Activated CD8-positive, alpha-beta memory T cell treated with anti-CD3 and anti-CD28 coated beads, Interleukin-2, amount 50 U/mL, for 24 hours (primary cell): ENCODE measurements around the gene ZC3H7A.
"Not testable (repeated sequence)": the region's sequence is repeated elsewhere in the genome, so short reads cannot be mapped to it uniquely, and the experiment has no call there.

Experiments
- DNase-seq: peaks from one replicate; pipeline ENCODE4 v3.0.0-alpha.2; 2020; ENCODE audit errors: extremely low read depth

Gene ZC3H7A

GRCh38 chr16:11801481-11802021 lies 4.5 kb upstream of the ZC3H7A start:
- no peak for DNase-seq

GRCh38 chr16:11800382-11800718 lies 3.3 kb upstream of the ZC3H7A start:
- no peak for DNase-seq

GRCh38 chr16:11799509-11800381 lies 2.7 kb upstream of the ZC3H7A start:
- no peak for DNase-seq

GRCh38 chr16:11799017-11799381 lies 1.9 kb upstream of the ZC3H7A start:
- DNase-seq = no peak

DNA sequence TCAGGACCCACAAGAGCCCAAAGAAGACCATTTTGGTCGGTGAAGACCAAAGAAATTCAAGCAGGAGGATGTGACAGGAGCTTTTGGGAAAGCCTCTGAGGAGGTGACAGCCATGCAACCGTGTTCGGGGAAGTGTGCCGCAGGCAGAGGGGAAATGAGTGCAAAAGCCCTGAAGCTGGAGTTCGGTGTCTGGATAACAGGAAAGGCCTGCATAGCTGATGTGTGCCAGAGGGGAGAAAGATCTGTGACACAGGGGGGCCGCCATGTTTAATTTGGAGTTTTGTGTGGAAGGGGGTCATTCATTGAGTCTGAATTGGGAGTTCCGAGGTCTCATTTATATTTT lies 870 bp upstream of the ZC3H7A start:
- no peak for DNase-seq

- DNase-seq = no peak
Observed at GRCh38 chr16:11796227-11797165, 562 bp downstream of the ZC3H7A start.

DNA sequence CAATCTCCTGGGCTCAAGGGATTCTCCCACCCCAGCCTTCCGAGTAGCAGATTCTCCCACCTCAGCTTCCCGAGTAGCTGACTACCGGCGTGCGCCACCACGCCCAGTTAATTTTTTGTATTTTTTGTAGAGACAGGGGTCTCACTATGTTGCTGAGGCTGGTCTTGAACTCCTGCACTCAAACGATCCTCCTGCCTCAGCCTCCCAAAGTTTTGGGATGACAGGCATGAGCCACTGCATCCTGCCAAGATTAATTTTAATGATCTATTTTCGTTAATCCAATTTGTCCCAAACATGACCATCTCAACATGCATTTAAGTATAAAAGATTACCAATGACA lies 1.2 kb downstream of the ZC3H7A start:
- DNase-seq = no peak

DNA sequence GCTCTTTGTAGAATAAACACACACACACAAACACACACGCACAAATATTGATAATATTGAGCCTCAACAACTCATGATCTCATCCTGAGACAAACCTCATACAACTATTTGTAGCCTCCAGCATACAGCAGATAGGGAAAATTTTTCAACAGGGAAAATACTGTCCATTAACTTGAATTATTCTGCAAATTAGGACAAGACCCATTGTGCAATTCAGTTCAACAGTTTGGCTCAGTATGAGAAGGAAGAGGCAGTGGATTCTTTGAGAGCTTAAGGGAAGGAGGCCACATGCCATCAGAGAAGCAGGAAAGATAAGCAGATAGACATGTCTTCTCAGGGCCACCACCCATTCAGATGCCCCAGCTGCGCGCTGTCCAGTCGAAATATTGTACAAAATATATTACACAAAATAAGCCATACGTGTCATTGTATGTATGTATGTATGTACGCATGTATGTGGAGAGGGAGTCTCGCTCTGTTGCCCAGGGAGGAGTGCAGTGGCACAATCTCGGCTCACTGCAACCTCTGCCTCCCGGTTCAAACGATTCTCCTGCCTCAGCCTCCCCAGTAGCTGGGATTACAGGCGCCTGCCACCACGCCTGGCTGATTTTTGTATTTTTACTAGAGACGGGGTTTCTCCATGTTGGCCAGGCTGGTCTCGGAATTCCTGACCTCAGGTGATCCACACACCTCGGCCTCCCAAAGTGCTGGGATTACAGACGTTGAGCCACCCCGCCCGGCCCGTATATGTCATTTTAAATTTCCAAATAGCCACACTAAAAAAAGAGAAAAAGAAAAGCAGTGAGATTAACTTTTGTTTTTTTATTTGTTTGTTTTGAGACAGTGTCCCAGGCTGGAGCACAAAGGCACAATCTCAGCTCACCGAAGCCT lies 1.8 kb downstream of the ZC3H7A start:
- DNase-seq = no peak

GRCh38 chr16:11794447-11794846 lies 2.6 kb downstream of the ZC3H7A start:
- DNase-seq = no peak

DNA sequence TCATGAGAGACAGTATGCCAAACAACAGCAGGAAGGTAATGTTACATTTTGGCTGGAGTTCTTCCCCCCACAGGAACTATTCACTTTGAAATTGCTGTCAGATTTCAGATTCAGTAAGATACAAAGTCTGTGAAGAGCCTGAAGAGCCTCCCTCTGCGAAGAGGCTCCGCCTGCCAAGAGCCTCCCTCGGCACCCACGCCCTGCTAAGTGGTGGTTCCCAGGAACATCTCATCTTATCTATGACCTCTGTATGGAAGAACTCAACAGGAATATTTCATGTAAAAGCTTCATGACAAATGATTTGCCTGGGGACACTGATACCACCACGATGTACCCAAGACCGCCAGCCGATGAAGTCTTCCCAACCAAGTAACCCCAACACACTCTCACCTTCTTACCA lies 3.2 kb downstream of the ZC3H7A start:
- no peak for DNase-seq

DNA sequence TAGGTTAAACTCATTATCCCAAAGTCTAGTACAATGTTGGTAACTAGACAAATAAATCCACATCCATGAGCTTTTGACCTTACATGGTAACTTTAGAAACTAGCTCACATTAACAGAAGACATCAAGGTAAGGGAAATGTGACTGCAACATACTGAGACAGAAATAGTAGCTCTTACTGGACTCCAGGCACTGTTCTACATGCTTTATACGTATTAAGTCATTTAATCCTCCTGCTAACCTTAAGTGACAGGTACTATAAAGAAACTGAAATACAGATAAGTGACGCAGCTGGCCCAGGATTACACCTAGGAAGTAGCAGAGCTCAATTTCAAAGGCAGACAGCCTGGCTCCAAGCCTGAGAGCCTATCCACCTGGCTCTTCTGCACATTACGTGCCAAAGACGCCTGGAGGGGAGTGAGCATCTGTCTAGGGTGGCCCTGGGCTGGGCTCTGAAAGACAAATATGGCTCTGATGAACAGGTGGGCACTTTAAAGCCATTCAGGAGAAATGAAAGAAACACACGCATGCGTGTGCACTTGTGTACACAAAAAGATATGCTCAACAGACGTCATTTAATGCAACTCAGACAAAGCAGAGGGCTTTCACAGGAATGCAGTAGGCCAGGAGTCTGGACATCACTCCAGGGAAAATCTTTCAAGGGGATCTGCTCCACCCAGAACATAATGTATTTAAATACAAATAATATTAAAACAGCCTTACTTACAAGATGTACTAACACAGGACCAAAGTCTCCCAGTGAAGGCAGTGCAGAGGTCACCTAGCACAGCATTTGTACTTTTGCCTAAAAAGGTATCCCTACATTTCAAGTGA lies 4.4 kb downstream of the ZC3H7A start:
- no peak for DNase-seq

GRCh38 chr16:11791144-11791828 lies 5.8 kb downstream of the ZC3H7A start:
- no peak for DNase-seq

- no peak for DNase-seq
Observed at GRCh38 chr16:11788914-11789313, 8.1 kb downstream of the ZC3H7A start.

- DNase-seq = not testable (repeated sequence)
Observed at GRCh38 chr16:11784980-11785599, 12.0 kb downstream of the ZC3H7A start.

- not testable (repeated sequence) for DNase-seq
Observed at GRCh38 chr16:11784381-11784780, 12.7 kb downstream of the ZC3H7A start.

DNA sequence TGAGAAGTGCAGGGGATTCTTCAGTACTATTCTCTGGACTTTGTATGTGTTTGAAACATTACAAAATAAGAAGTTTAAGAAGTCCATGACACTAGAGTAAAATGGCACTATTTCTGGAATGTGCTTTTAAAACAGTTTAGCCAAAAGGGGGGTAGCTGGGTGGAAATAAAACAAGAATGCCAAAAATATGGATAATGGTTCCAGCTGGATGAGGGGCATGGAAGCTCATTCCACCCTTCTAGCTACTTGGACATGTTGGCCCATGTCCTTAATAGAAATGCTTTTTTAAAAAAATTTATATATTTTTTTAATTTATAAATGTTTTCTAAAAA lies 13.1 kb downstream of the ZC3H7A start:
- DNase-seq = no peak

DNA sequence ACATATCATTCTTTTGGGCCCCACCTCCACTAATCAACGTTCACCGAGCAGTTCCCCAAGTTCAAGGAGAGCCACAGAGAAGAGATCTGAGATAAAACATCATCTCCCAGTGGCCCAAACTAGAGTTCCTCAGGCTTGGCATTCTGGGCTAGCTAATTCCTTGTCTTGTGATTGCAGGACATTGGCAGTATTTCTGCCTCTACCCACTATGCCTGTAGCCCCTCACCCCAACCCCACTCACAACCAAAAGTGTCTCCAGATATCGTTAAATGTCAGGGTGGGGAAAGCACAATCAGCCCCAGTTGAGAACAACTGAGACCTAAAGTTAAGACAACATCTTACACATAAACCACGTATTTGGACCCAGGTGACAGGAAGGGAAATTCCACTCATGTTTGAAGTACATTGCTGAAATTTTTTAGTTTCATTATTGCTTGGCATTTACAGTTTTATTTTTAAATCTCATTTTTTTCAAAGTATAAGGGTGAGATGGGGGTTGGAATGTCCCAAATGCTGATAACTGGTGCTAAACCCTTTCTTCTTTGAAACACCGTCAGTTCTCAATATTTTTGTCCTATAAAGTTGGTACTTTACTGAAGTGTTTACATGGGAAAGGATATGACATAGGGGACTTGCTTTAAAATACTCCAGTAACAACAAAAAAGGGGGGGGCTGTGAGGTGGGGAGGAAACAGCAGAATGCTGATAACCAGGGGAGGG lies 13.6 kb downstream of the ZC3H7A start:
- DNase-seq = no peak

GRCh38 chr16:11781773-11782172 lies 15.3 kb downstream of the ZC3H7A start:
- DNase-seq = no peak

DNA sequence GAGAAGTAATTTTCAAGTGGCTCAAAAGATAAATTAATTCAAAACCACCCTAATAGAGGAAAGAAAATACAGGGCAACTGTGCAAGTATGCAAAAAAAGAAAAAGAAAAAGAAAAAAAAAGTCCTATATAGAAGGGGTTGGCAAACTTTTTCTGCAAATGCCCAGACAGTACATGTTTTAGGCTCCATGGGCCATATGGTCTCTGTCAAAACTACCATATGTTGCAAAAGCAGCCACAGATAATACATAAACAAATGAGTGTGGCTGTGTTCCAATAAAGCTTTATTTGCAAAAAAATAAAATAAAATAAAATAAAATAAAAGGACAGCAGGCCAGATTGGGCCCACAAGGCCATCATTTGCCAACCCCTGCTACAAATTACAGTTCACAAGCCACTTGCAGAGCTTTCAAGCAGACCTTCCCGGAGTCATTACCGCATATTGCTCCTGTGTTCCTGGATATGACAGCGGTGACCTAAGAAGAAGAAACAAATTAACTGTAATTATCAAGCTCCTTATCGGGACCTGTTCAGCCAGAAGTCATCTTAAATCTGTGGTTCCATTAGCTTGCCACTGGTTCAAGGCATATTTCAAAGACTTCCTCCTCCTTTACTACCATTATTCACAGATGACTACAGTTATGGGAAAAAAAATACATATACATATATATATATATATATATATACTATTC lies 15.9 kb downstream of the ZC3H7A start:
- no peak for DNase-seq
